Smooth muscle cell (in vitro differentiated cells): ENCODE data around the gene TBC1D7. TPM values are rescaled to one million over a fixed set of nuclear protein-coding genes. Genes with fewer than 3 reads are reported as not detected.

Source experiments
- DNase-seq: peaks from one replicate; lab custom pipeline; 2025; ENCODE audit not compliant: unreplicated experiment; lab: John Stamatoyannopoulos, UW
- H2AFZ ChIP-seq: fragments of 200-600 bp; sonication (generic); 2 replicates; pipeline ENCODE4 v1.6.0; 2016; ENCODE audit warnings: antibody characterized with exemption, low read depth, mild to moderate bottlenecking
- H3F3A ChIP-seq: fragments of 200-600 bp; sonication (generic); 2 replicates; pipeline ENCODE4 v1.6.0; 2017; ENCODE audit warnings: antibody characterized with exemption, low read depth
- H3K27ac ChIP-seq: fragments of 200-600 bp; sonication (generic); 2 replicates; pipeline ENCODE4 v1.5.1; 2016; ENCODE audit warnings: low read depth, mild to moderate bottlenecking
- H3K27me3 ChIP-seq: fragments of 200-600 bp; sonication (generic); 2 replicates; pipeline ENCODE4 v1.6.1; 2016; ENCODE audit warnings: low read depth, mild to moderate bottlenecking
- H3K36me3 ChIP-seq: fragments of 200-600 bp; sonication (generic); 2 replicates; pipeline ENCODE4 v1.5.1; 2016; ENCODE audit warnings: low read depth
- H3K4me1 ChIP-seq: fragments of 200-600 bp; sonication (generic); 2 replicates; pipeline ENCODE4 v1.5.1; 2016; ENCODE audit warnings: low read depth
- H3K4me2 ChIP-seq: fragments of 200-600 bp; sonication (generic); 2 replicates; pipeline ENCODE4 v1.6.0; 2016; ENCODE audit warnings: mild to moderate bottlenecking
- H3K4me3 ChIP-seq: fragments of 200-600 bp; sonication (generic); 2 replicates; pipeline ENCODE4 v1.5.1; 2016; ENCODE audit warnings: mild to moderate bottlenecking
- H3K79me2 ChIP-seq: fragments of 200-600 bp; sonication (generic); 2 replicates; pipeline ENCODE4 v1.6.0; 2016; ENCODE audit warnings: low read depth, mild to moderate bottlenecking
- H3K9ac ChIP-seq: fragments of 200-600 bp; sonication (generic); 2 replicates; pipeline ENCODE4 v1.6.0; 2016; ENCODE audit warnings: low read depth
- H3K9me3 ChIP-seq: fragments of 200-600 bp; sonication (generic); replicated peaks from 2 replicates; pipeline ENCODE4 v1.5.1; 2016; ENCODE audit warnings: low read depth
- H4K20me1 ChIP-seq: fragments of 200-600 bp; sonication (generic); 2 replicates; pipeline ENCODE4 v1.6.0; 2016; ENCODE audit warnings: low read depth
- CTCF ChIP-seq: fragments of 200-600 bp; sonication (generic); IDR thresholded peaks from 2 replicates; pipeline ENCODE4 v1.5.1; 2017; ENCODE audit warnings: borderline replicate concordance, mild to moderate bottlenecking, antibody characterized with exemption; ENCODE audit not compliant: insufficient read depth, poor library complexity, severe bottlenecking
- WGBS: methylation state at CpG from one replicate; pipeline ENCODE4 v1.1.7; 2016; ENCODE audit warnings: low lambda C conversion rate; 5-methylcytosine and 5-hydroxymethylcytosine counted together
- polyA plus RNA-seq: library from polyadenylated mRNA; unstranded; fragments of >200 nt; fragmentation: Nextera tagmentation; extraction: Ambion mirVana; gene quantifications from 2 replicates; pipeline ENCODE4 v1.2.1, GENCODE V29; 2016
- total RNA-seq: library from RNA; depleted of rRNA; stranded (reverse); fragments of >200 nt; gene quantifications from 2 replicates; pipeline ENCODE4 v1.2.3, GENCODE V29; 2014

The TBC1D7 gene
- total and polyA plus RNA-seq, 2 experiments from 2014 or later: 21.1 to 39.6 TPM

- H3K27me3 ChIP-seq: no peaks in the 10 kb centered on the region
- no peak for TF ChIP-seq CTCF
Measured at GRCh38 chr6:13256266-13257001, 71.9 kb downstream of the TBC1D7 start.

More at GRCh38 chr6:13256266-13257001, 71.9 kb downstream of the TBC1D7 start:
- Histone ChIP-seq H3K9me3 (no peaks in the 10 kb centered on the region), H3K36me3 (no peaks in the 10 kb centered on the region), H3K4me1 (no peaks in the 10 kb centered on the region), H2AFZ (no peak overlapping the region), H3K9ac (no peak overlapping the region), H3F3A (no peaks in the 10 kb centered on the region), H3K79me2 (no peaks in the 10 kb centered on the region), H3K4me2 (no peak overlapping the region), H4K20me1 (no peaks in the 10 kb centered on the region), H3K4me3 (no peak overlapping the region), H3K27ac (no peak overlapping the region)
- 99% methylated on average over 2 of the region's 2 CpGs for WGBS
- no peak for DNase-seq

Other genes with a start within 250 kb of the TBC1D7 start
- gene GFOD1, start 159.1 kb upstream of the TBC1D7 start, total RNA-seq: 9.6 and 10.0 TPM in 2 replicates
- 11.8 and 14.0 TPM in 2 replicates for gene GFOD1, start 159.1 kb upstream of the TBC1D7 start, polyA plus RNA-seq
- gene SIRT5, start 246.1 kb upstream of the TBC1D7 start, total RNA-seq: 5.2 and 5.8 TPM in 2 replicates
- gene SIRT5, start 246.1 kb upstream of the TBC1D7 start, polyA plus RNA-seq: 5.5 and 5.8 TPM in 2 replicates